ENCODE data around the gene ELL. TPM values are rescaled to one million over a fixed set of nuclear protein-coding genes. Genes with fewer than 3 reads are reported as not detected.

Gene ELL
- polyA plus RNA-seq, 1 donor from 2014 or later = 7.2 TPM

GRCh38 chr19:18536475-18536874, 14.6 kb upstream of the ELL start:
- H3F3A ChIP-seq (ENCODE audit: insufficient read depth, low read length, poor library complexity, severe bottlenecking) = no peaks in the 10 kb centered on the region
- no peaks in the 10 kb centered on the region for H3K27me3 ChIP-seq (ENCODE audit: insufficient read depth, low read depth, low read length)
- no peak for TF ChIP-seq POLR2AphosphoS5 (IDR thresholded peaks at IDR 0.05)
- TF ChIP-seq MXI1 (conservative IDR thresholded peaks at IDR 0.05; ENCODE audit: poor library complexity, severe bottlenecking) = no peak
- TF ChIP-seq REST (IDR thresholded peaks at IDR 0.05; ENCODE audit: borderline replicate concordance) = no peak
- TF ChIP-seq SMC3 (conservative IDR thresholded peaks at IDR 0.05; ENCODE audit: poor library complexity) = no peak
- TF ChIP-seq RAD21 (conservative IDR thresholded peaks at IDR 0.05) = no peak
- no peak for TF ChIP-seq TAF1 (IDR thresholded peaks at IDR 0.05; ENCODE audit: low read depth)
- TF ChIP-seq CTCF (IDR thresholded peaks at IDR 0.05; ENCODE audit: poor library complexity, severe bottlenecking) = no peak
- TF ChIP-seq EP300 (conservative IDR thresholded peaks at IDR 0.05; ENCODE audit: poor library complexity, severe bottlenecking) = no peak
- TF ChIP-seq EZH2 (IDR thresholded peaks at IDR 0.05; ENCODE audit: borderline replicate concordance, insufficient read depth, low read length, poor library complexity, severe bottlenecking) = no peak
- no peaks in the 10 kb centered on the region for H4K20me1 ChIP-seq (ENCODE audit: insufficient read depth)
- H3K9me2 ChIP-seq (ENCODE audit: insufficient read depth, low read length) = no peaks in the 10 kb centered on the region
- H3K79me2 ChIP-seq (replicated peaks; ENCODE audit: insufficient read depth, low read length) = no peaks in the 10 kb centered on the region
- no peak overlapping the region for H3K4me2 ChIP-seq (ENCODE audit: low read length)
- no peaks in the 10 kb centered on the region for H3K36me3 ChIP-seq (ENCODE audit: insufficient read depth, low read length)
- H3K9me3 ChIP-seq (ENCODE audit: low read length) = no peaks in the 10 kb centered on the region
- H3K9ac ChIP-seq (ENCODE audit: low read length) = no peak overlapping the region
- no peak overlapping the region for H3K4me3 ChIP-seq (ENCODE audit: low read length)
- H2AFZ ChIP-seq (ENCODE audit: low read depth, low read length) = no peak overlapping the region
- H3K27ac ChIP-seq (ENCODE audit: low read length) = no peak overlapping the region

- TF ChIP-seq RAD21 (conservative IDR thresholded peaks at IDR 0.05) (no peak), TAF1 (IDR thresholded peaks at IDR 0.05; ENCODE audit: low read depth) (no peak), CTCF (IDR thresholded peaks at IDR 0.05; ENCODE audit: poor library complexity, severe bottlenecking) (no peak), POLR2AphosphoS5 (IDR thresholded peaks at IDR 0.05) (no peak), SMC3 (conservative IDR thresholded peaks at IDR 0.05; ENCODE audit: poor library complexity) (no peak), MXI1 (conservative IDR thresholded peaks at IDR 0.05; ENCODE audit: poor library complexity, severe bottlenecking) (no peak), EP300 (conservative IDR thresholded peaks at IDR 0.05; ENCODE audit: poor library complexity, severe bottlenecking) (no peak), EZH2 (IDR thresholded peaks at IDR 0.05; ENCODE audit: borderline replicate concordance, insufficient read depth, low read length, poor library complexity, severe bottlenecking) (no peak), REST (IDR thresholded peaks at IDR 0.05; ENCODE audit: borderline replicate concordance) (no peak)
- Histone ChIP-seq H3K27me3 (ENCODE audit: insufficient read depth, low read depth, low read length) (no peaks in the 10 kb centered on the region), H3K4me3 (ENCODE audit: low read length) (no peak overlapping the region), H3F3A (ENCODE audit: insufficient read depth, low read length, poor library complexity, severe bottlenecking) (no peaks in the 10 kb centered on the region), H4K20me1 (ENCODE audit: insufficient read depth) (no peaks in the 10 kb centered on the region), H3K27ac (ENCODE audit: low read length) (no peak overlapping the region), H3K36me3 (ENCODE audit: insufficient read depth, low read length) (no peaks in the 10 kb centered on the region), H2AFZ (ENCODE audit: low read depth, low read length) (no peak overlapping the region), H3K79me2 (replicated peaks; ENCODE audit: insufficient read depth, low read length) (no peaks in the 10 kb centered on the region), H3K9me2 (ENCODE audit: insufficient read depth, low read length) (no peaks in the 10 kb centered on the region), H3K9me3 (ENCODE audit: low read length) (no peaks in the 10 kb centered on the region), H3K4me2 (ENCODE audit: low read length) (no peak overlapping the region), H3K9ac (ENCODE audit: low read length) (no peak overlapping the region)
These were observed 11.2 kb upstream of the ELL start for GRCh38 chr19:18533058-18533457.
